Esophagus muscularis mucosa (tissue), 3 donors: ENCODE data around the gene FPR2.

Source experiments
- CTCF ChIP-seq, 3 experiments: fragments of 200-600 bp in 2 of 3; fragments of 450-650 bp in 1 of 3; sonication (generic) in 2 of 3; IDR thresholded peaks; one replicate each; pipeline ENCODE4 v1.5.1; 2017 to 2019; ENCODE audit warnings: antibody characterized with exemption in 3 of 3, mild to moderate bottlenecking in 2 of 3, moderate library complexity in 1 of 3
- POLR2AphosphoS5 ChIP-seq, 2 donors: sonication (generic); formaldehyde crosslinking; IDR thresholded peaks; one replicate each; pipeline ENCODE4 v1.6.1; 2017; ENCODE audit warnings: antibody characterized with exemption in 2 of 2

GRCh38 chr19:51794885-51795490, 34.0 kb downstream of the FPR2 start, which contains the start of gene FPR3:
- TF ChIP-seq POLR2AphosphoS5 (IDR thresholded peaks at IDR 0.05) (no peak), CTCF (IDR thresholded peaks at IDR 0.05) (no peak)
